ENCODE results near the gene ZP1.

DNA sequence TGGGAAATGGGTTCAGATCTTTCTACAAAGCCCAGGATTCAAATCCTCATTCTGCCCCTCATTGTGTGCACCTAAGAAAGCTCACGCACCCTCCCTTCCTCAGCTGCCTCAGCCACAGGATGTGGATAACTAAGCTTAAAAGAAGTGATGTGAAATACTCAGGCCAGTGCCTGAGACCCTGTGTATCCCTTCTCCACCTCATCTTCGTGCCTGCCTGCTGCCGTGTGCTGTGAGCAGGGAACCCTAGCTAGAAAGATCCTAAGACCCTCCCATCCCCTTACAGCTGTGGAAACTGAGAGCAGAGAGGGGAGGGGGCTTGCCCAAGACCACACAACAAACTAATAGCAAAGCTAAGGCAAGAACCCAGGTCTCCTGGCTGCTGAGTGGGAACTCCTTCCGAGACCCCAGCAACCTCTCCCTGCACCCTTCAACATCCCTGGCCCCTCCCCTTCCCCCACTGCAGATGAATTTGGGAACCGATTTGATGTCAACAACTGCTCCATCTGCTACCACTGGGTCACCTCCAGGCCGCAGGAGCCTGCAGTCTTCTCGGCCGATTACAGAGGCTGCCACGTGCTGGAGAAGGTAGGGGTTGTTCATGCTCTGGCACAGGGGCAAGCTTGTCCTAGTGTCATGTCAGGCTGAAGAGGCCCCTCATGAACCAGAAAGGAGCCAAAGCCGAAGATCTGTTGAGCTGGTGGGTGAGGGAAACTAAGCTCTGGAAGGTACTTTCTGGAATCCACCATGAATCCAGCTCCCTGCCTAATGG, 1.5 kb downstream of the ZP1 start:
- TF ChIP-seq EZH2 (IDR thresholded peaks at IDR 0.05; ENCODE audit: insufficient read depth, poor library complexity, severe bottlenecking) (no peak), EZH2phosphoT487 (IDR thresholded peaks at IDR 0.05; ENCODE audit: insufficient read depth, low read depth) (no peak)

Measured in GM23248 (cell line).